GM12878 (cell line): ENCODE results near the gene BMERB1. TPM values are rescaled to one million over a fixed set of nuclear protein-coding genes. Genes with fewer than 3 reads are reported as not detected.

Experiments used
- ATAC-seq: fragments of 200-7000 bp; cut with Tn5 transposase; 3 replicates; pipeline ENCODE4 v1.9.1; 2020; ENCODE audit warnings: mild to moderate bottlenecking, moderate library complexity
- BruUV-seq: library from RNA; stranded (reverse); fragments of 400-500 nt; replicated peaks from 2 replicates; lab custom pipeline; 2021; lab: Mats Ljungman, UMichigan
- CTCF ChIA-PET: fragments of 300-600 bp; sonication (Branson Sonifier 250); formaldehyde crosslinking; extraction: SDS; loops from one replicate; lab custom pipeline; 2021; ENCODE audit warnings: inconsistent platforms; lab: Yijun Ruan, JAX
- POLR2A ChIA-PET: fragments of 350-600 bp; formaldehyde crosslinking; extraction: SDS; loops from one replicate; lab custom pipeline; 2021; ENCODE audit warnings: inconsistent platforms; lab: Charles Lee
- RAD21 ChIA-PET: fragments of 300-600 bp; sonication (Branson Sonifier 250); formaldehyde crosslinking; loops from one replicate; lab custom pipeline; 2023; ENCODE audit warnings: antibody characterized with exemption; ENCODE audit not compliant: unreplicated experiment; lab: Charles Lee
- SMC1A ChIA-PET: fragments of 300-600 bp; sonication (Branson Sonifier 250); formaldehyde crosslinking; loops from one replicate; lab custom pipeline; 2023; ENCODE audit not compliant: unreplicated experiment, uncharacterized antibody; lab: Charles Lee
- DNase-seq: peaks from one replicate; pipeline ENCODE4 v3.0.0-alpha.2; 2011; ENCODE audit warnings: low read depth, low spot score
- FAIRE-seq: peaks from 3 replicates; lab custom pipeline; 2011; peaks lifted over from hg19 to GRCh38; lab: Jason Lieb, UNC
- H2AFZ ChIP-seq: 2 replicates; pipeline ENCODE4 v1.6.0; 2011; ENCODE audit warnings: low read depth, low read length, control low read depth; ENCODE audit not compliant: control insufficient read depth
- H3K27ac ChIP-seq: 2 replicates; pipeline ENCODE4 v1.5.1; 2011; ENCODE audit warnings: control low read depth; ENCODE audit not compliant: control insufficient read depth, insufficient read depth
- H3K27me3 ChIP-seq, 2 experiments: replicated peaks in 1 of 2; 2 replicates each; pipeline versions ENCODE4 v1.6.0 to v1.6.1; 2011; ENCODE audit warnings: low read length in 1 of 2; ENCODE audit not compliant: control insufficient read depth in 2 of 2, insufficient read depth in 2 of 2
- H3K36me3 ChIP-seq, 2 experiments: 2 replicates each; pipeline ENCODE4 v1.5.1; 2011; ENCODE audit warnings: low read length in 1 of 2; ENCODE audit not compliant: control insufficient read depth in 2 of 2, insufficient read depth in 2 of 2
- H3K4me1 ChIP-seq: 2 replicates; pipeline ENCODE4 v1.6.1; 2011; ENCODE audit warnings: mild to moderate bottlenecking, low read length, moderate library complexity, mixed read lengths; ENCODE audit not compliant: control insufficient read depth, insufficient read depth
- H3K4me2 ChIP-seq: 2 replicates; pipeline ENCODE4 v1.6.0; 2011; ENCODE audit warnings: control low read depth; ENCODE audit not compliant: control insufficient read depth, insufficient read depth
- H3K4me3 ChIP-seq: fragments of 200-600 bp; sonication (generic); 2 replicates; pipeline ENCODE4 v1.5.1; 2016
- H3K79me2 ChIP-seq: 2 replicates; pipeline ENCODE4 v1.6.0; 2011; ENCODE audit warnings: low read length; ENCODE audit not compliant: control insufficient read depth, insufficient read depth
- H3K9ac ChIP-seq: 2 replicates; pipeline ENCODE4 v1.8.0; 2011; ENCODE audit warnings: low read length, control low read depth, mixed read lengths; ENCODE audit not compliant: control insufficient read depth, insufficient read depth
- H3K9me3 ChIP-seq: replicated peaks from 3 replicates; pipeline ENCODE4 v1.5.1; 2011; ENCODE audit warnings: mild to moderate bottlenecking, low read length; ENCODE audit not compliant: control insufficient read depth, insufficient read depth
- H4K20me1 ChIP-seq: 2 replicates; pipeline ENCODE4 v1.6.0; 2011; ENCODE audit not compliant: control insufficient read depth, insufficient read depth
- GATAD2B ChIP-seq: fragments of 450-650 bp; conservative IDR thresholded peaks from 2 replicates; pipeline ENCODE4 v1.6.1; 2017; ENCODE audit warnings: low read depth, mild to moderate bottlenecking, moderate library complexity
- HDAC2 ChIP-seq: fragments of 200-600 bp; sonication (generic); IDR thresholded peaks from 2 replicates; pipeline ENCODE4 v1.6.1; 2017
- IKZF1 ChIP-seq: fragments of 450-650 bp; conservative IDR thresholded peaks from 2 replicates; pipeline ENCODE4 v1.6.1; 2017; ENCODE audit warnings: antibody characterized with exemption, mild to moderate bottlenecking
- JUNB ChIP-seq: IDR thresholded peaks from 2 replicates; pipeline ENCODE4 v1.6.1; 2016; ENCODE audit warnings: antibody characterized with exemption, mild to moderate bottlenecking
- MEF2A ChIP-seq: IDR thresholded peaks from 2 replicates; pipeline ENCODE4 v1.6.1; 2011; ENCODE audit warnings: low read depth, mild to moderate bottlenecking, low read length, moderate library complexity; ENCODE audit not compliant: insufficient read depth
- RUNX3 ChIP-seq: IDR thresholded peaks from 2 replicates; pipeline ENCODE4 v1.6.1; 2012; ENCODE audit warnings: low read length, inconsistent platforms
- WGBS: methylation state at CpG from one replicate; pipeline ENCODE4 v1.1.6; 2016; ENCODE audit warnings: low lambda C conversion rate; ENCODE audit not compliant: insufficient replicate concordance, insufficient coverage; ENCODE audit errors: missing lambda C conversion rate; 5-methylcytosine and 5-hydroxymethylcytosine counted together
- in situ Hi-C: fragments of 300-500 bp; cut with MboI; formaldehyde crosslinking; loops from 9 replicates; pipeline ENCODE4 v1.14.3; 2018; ENCODE audit warnings: mixed read lengths
- intact Hi-C: fragments of 100-400 bp; cut with micrococcal nuclease; formaldehyde crosslinking; loops from one replicate; pipeline ENCODE4 v1.14.2; 2022; ENCODE audit not compliant: unreplicated experiment
- polyA plus RNA-seq, 11 experiments: library from polyadenylated mRNA; depleted of rRNA in 4 of 11; unstranded in 6 of 11; stranded (reverse) in 5 of 11; fragments of >200 nt; fragmentation: Nextera tagmentation in 4 of 11; fragmentation: Illumina TruSeq in 1 of 11; extraction: Ambion mirVana in 4 of 11; extraction: Trizol in 1 of 11; gene quantifications; 1 replicate in 1 of 11; 2 replicates in 10 of 11; pipeline versions ENCODE4 v1.2.1 to v1.2.3, GENCODE V29; 2011 to 2016; ENCODE audit warnings: inconsistent platforms in 2 of 11, missing spikeins in 2 of 11, low read depth in 1 of 11
- total RNA-seq, 4 experiments: library from RNA; depleted of rRNA in 3 of 4; stranded (reverse); fragments of >200 nt in 3 of 4; fragmentation: Illumina TruSeq in 1 of 4; extraction: Trizol in 1 of 4; gene quantifications; 2 replicates each; pipeline versions ENCODE4 v1.2.1 to v1.2.3, GENCODE V29; 2013 to 2021
- TF ChIP-seq, protein P1 (sequence below): IDR thresholded peaks from 2 replicates; pipeline ENCODE4 v1.6.1; 2011; ENCODE audit warnings: low read depth, mild to moderate bottlenecking, low read length, moderate library complexity, borderline replicate concordance; ENCODE audit errors: extremely low read depth
- TF ChIP-seq, protein P2 (sequence below): fragments of 450-650 bp; formaldehyde crosslinking; IDR thresholded peaks from 2 replicates; pipeline ENCODE4 v1.5.0; 2022; ENCODE audit warnings: mild to moderate bottlenecking, missing genetic modification characterization

BMERB1 gene
- total and polyA plus RNA-seq, 10 of the 15 experiments (the other 5 are each of a cell fraction or from before 2014, with no cell fraction given) = 0.05 to 0.68 (median 0.34) TPM

DNA sequence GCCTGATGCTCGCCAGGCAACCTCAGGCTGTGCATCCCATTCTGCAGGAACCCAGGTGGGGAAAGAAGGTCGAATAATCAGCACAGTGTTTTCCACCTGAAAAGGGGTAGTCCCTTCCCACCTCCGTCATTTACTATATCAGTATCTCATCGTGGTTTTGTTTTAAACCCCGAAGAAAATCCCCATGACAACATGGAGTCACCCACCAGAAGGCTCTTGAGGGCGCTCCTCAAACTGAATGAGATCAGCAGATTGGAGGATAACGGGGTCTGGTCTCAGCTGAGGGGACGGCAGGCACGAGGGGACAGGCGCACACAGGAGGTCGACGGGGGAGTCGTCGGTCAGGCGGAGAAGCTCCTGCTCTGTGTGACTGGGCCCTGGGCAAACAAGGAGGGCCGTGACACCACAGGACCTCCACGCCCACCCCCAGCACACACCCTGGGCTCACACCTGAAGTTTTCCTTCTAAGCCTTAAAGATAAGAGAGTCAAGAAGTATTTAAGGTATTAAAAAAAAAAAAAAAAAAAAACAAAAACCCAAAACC lies 164.3 kb downstream of the BMERB1 start:
- in situ Hi-C loops = no loop called here
- POLR2A ChIA-PET = interaction anchor here (0.7 kb wide), 1 partner anchor 1978 kb away, joined by 3 read pairs; no protein-coding TSS in a partner anchor

DNA sequence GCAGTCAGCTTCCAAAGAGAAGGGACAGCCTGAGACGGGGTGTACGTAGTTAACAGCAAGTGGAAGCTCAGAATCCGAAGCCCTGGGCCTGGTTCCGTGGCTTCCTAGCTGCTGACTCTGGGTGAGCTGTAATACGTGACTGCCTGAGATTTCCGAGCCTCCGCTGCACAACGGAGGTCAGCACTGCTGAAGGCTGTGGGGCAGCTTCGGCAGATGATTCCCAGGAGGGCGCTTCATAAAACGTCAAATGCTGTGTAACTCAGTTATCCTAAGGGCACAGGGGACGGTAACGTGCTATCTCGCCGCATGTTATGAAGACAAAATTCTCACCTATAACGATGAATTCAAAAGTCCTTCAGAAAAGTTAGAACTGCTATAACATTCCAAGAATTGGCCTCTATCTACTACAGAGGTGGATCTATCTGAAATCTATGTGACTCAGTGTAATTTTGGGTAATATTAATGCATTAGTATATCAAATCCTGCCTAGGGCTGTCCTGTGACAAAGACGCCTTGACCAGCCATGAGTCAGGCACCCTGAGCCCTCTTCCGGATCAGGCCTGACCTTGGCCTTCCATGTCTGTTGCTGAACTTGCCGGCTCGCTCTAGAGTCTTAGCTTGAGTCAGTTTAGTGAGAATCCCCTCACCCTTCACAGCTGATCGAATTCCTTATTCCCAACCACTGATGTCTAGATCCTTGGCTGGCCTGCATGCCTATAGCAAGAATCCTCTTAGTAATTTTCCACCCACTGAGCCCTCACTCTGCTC lies 165.1 kb downstream of the BMERB1 start:
- WGBS = 97% methylated on average over 21 of the region's 21 CpGs

More for the DNA sequence above, 164.3 kb downstream of the BMERB1 start:
- intact Hi-C loops = no loop called here
- DNase-seq (no peak), ATAC-seq (no peak), FAIRE-seq (no peak)
- Histone ChIP-seq H3K9me3 (no peaks in the 10 kb centered on the region), H3K4me3 (no peak overlapping the region), H3K9ac (no peak overlapping the region), H2AFZ (no peak overlapping the region), H4K20me1 (no peaks in the 10 kb centered on the region), H3K4me2 (no peak overlapping the region), H3K4me1 (no peaks in the 10 kb centered on the region), H3K27me3 (no peaks in the 10 kb centered on the region), H3K79me2 (no peaks in the 10 kb centered on the region), H3K36me3 (peaks cover 27 to 45% of the 10 kb centered on the region in 2 experiments), H3K27ac (no peak overlapping the region)
- ChIA-PET RAD21 (no interaction called here), CTCF (interaction anchor here (0.6 kb wide), 1 partner anchor 123 kb away, joined by 4 read pairs; no protein-coding TSS in a partner anchor), SMC1A (no interaction called here)
- TF ChIP-seq RUNX3 = peak; percentile 27; the same call in 1 of the 2 replicates
- TF ChIP-seq, protein P1, sequence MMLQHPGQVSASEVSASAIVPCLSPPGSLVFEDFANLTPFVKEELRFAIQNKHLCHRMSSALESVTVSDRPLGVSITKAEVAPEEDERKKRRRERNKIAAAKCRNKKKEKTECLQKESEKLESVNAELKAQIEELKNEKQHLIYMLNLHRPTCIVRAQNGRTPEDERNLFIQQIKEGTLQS = no peak
- 73% methylated on average over 17 of the region's 17 CpGs for WGBS
- no TSS peak for BruUV-seq

More for the DNA sequence above, 165.1 kb downstream of the BMERB1 start:
- ChIA-PET POLR2A (interaction anchor here (0.7 kb wide), 1 partner anchor 1977 kb away, joined by 3 read pairs; no protein-coding TSS in a partner anchor), RAD21 (interaction anchor here (0.5 kb wide), 1 partner anchor 54 kb away, joined by 3 read pairs; no protein-coding TSS in a partner anchor), CTCF (interaction anchor here (0.6 kb wide), 1 partner anchor 124 kb away, joined by 4 read pairs; no protein-coding TSS in a partner anchor), SMC1A (no interaction called here)
- H3K9me3 ChIP-seq = no peaks in the 10 kb centered on the region
- in situ Hi-C loops = no loop called here
- H3K4me2 ChIP-seq = no peak overlapping the region
- H3K79me2 ChIP-seq = no peaks in the 10 kb centered on the region
- DNase-seq (no peak), FAIRE-seq (no peak), ATAC-seq (no peak)
- no peaks in the 10 kb centered on the region for H3K4me1 ChIP-seq
- peaks cover 32 to 48% of the 10 kb centered on the region in 2 experiments for H3K36me3 ChIP-seq
- no TSS peak for BruUV-seq
- TF ChIP-seq MEF2A = no peak
- TF ChIP-seq GATAD2B = no peak
- TF ChIP-seq IKZF1 = no peak
- no peak for TF ChIP-seq JUNB
- TF ChIP-seq, protein P2, sequence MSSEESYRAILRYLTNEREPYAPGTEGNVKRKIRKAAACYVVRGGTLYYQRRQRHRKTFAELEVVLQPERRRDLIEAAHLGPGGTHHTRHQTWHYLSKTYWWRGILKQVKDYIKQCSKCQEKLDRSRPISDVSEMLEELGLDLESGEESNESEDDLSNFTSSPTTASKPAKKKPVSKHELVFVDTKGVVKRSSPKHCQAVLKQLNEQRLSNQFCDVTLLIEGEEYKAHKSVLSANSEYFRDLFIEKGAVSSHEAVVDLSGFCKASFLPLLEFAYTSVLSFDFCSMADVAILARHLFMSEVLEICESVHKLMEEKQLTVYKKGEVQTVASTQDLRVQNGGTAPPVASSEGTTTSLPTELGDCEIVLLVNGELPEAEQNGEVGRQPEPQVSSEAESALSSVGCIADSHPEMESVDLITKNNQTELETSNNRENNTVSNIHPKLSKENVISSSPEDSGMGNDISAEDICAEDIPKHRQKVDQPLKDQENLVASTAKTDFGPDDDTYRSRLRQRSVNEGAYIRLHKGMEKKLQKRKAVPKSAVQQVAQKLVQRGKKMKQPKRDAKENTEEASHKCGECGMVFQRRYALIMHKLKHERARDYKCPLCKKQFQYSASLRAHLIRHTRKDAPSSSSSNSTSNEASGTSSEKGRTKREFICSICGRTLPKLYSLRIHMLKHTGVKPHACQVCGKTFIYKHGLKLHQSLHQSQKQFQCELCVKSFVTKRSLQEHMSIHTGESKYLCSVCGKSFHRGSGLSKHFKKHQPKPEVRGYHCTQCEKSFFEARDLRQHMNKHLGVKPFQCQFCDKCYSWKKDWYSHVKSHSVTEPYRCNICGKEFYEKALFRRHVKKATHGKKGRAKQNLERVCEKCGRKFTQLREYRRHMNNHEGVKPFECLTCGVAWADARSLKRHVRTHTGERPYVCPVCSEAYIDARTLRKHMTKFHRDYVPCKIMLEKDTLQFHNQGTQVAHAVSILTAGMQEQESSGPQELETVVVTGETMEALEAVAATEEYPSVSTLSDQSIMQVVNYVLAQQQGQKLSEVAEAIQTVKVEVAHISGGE (CRISPR knock-in tag) = no peak
- no peak for TF ChIP-seq HDAC2
- H3K27ac ChIP-seq = no peak overlapping the region
- H3K4me3 ChIP-seq = no peak overlapping the region
- H4K20me1 ChIP-seq = no peaks in the 10 kb centered on the region
- no peaks in the 10 kb centered on the region for H3K27me3 ChIP-seq
- intact Hi-C loops = no loop called here
- no peak overlapping the region for H3K9ac ChIP-seq
- no peak overlapping the region for H2AFZ ChIP-seq
